Prostate gland (tissue), 2 donors: ENCODE measurements around the gene IGFBP7.

Experiments used
- CTCF ChIP-seq, 4 experiments: fragments of 200-600 bp in 2 of 4; fragments of 450-650 bp in 2 of 4; sonication (generic) in 2 of 4; IDR thresholded peaks; 1 replicate in 3 of 4; 2 replicates in 1 of 4; pipeline ENCODE4 v1.5.1; 2016 to 2019; ENCODE audit warnings: antibody characterized with exemption in 4 of 4, mild to moderate bottlenecking in 2 of 4, moderate library complexity in 2 of 4
- POLR2A ChIP-seq: fragments of 450-650 bp; IDR thresholded peaks from one replicate; pipeline ENCODE4 v1.6.1; 2016; ENCODE audit warnings: antibody characterized with exemption, mild to moderate bottlenecking
- POLR2AphosphoS5 ChIP-seq: sonication (generic); formaldehyde crosslinking; IDR thresholded peaks from one replicate; pipeline ENCODE4 v1.6.1; 2017; ENCODE audit warnings: antibody characterized with exemption

- no peak for TF ChIP-seq CTCF (IDR thresholded peaks at IDR 0.05)
- no peak for TF ChIP-seq POLR2AphosphoS5
- no peak for TF ChIP-seq POLR2A
These were observed 24.0 kb downstream of the IGFBP7 start for GRCh38 chr4:57086031-57086723.
